Neural progenitor cell (in vitro differentiated cells): ENCODE data around the gene TGFBR3.

Experiments used
- EZH2 ChIP-seq: fragments of 200-600 bp; sonication (generic); IDR thresholded peaks from 2 replicates; pipeline ENCODE4 v1.6.1; 2017; ENCODE audit warnings: antibody characterized with exemption, mild to moderate bottlenecking, moderate library complexity
- EZH2phosphoT487 ChIP-seq: fragments of 200-600 bp; sonication (generic); IDR thresholded peaks from 2 replicates; pipeline ENCODE4 v1.6.1; 2017; ENCODE audit warnings: antibody characterized with exemption
- TF ChIP-seq, protein P1 (sequence below): fragments of 200-600 bp; sonication (generic); IDR thresholded peaks from 2 replicates; pipeline ENCODE4 v1.5.1; 2017; ENCODE audit warnings: antibody characterized with exemption, mild to moderate bottlenecking

DNA sequence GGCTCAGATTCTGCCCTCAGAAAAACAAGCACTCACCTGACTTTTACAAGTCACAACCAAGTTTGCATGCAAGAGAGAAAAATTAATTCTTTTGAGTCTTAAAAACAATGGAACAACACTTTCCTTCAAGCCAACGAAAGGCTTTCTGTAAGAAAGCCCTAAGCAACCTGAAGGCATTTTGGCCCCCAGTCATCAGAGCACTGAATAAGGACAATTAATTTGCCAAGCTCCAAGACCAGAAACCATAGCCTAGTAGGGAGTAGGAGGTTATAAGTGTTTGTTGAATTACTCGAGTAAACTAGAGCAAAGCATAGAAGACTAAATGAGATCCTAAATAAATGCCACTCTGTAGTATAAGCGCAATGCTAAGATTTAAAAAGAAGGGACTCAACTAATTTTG is 4.7 kb downstream of the TGFBR3 start:
- TF ChIP-seq, protein P1, sequence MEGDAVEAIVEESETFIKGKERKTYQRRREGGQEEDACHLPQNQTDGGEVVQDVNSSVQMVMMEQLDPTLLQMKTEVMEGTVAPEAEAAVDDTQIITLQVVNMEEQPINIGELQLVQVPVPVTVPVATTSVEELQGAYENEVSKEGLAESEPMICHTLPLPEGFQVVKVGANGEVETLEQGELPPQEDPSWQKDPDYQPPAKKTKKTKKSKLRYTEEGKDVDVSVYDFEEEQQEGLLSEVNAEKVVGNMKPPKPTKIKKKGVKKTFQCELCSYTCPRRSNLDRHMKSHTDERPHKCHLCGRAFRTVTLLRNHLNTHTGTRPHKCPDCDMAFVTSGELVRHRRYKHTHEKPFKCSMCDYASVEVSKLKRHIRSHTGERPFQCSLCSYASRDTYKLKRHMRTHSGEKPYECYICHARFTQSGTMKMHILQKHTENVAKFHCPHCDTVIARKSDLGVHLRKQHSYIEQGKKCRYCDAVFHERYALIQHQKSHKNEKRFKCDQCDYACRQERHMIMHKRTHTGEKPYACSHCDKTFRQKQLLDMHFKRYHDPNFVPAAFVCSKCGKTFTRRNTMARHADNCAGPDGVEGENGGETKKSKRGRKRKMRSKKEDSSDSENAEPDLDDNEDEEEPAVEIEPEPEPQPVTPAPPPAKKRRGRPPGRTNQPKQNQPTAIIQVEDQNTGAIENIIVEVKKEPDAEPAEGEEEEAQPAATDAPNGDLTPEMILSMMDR = no peak
- TF ChIP-seq EZH2phosphoT487 (no peak), EZH2 (no peak)
